ENCODE measurements around the gene TMEM117. TPM values are rescaled to one million over a fixed set of nuclear protein-coding genes. Genes with fewer than 3 reads are reported as not detected.

Gene TMEM117
- total RNA-seq, 1 donor from 2014 or later: 0.51 TPM

DNA sequence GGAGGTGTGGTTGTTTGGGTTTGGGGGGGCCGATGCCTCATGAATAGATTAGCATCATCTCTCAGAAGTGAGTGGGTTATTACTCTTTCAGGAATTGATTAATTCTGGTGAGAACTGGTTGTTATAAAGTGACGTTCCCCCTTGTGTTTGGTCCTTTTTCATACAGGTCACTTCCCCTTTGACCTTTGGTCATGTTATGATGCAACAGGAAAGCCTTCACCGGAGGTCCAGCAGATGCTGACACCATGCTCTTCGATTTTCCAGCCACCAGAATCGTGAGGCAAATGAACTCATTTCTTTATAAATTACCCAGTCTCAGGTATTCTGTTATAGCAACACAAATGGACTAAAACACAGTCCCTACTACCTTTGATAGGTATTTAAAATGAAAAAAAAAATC lies 600.9 kb downstream of the TMEM117 start:
- intact Hi-C loops (cut with micrococcal nuclease): no loop called here

Other genes with a start within 250 kb of the TMEM117 start
- 23.6 and 24.3 TPM in 2 replicates for gene PUS7L, start 77.3 kb upstream of the TMEM117 start, total RNA-seq
- gene IRAK4, start 77.1 kb upstream of the TMEM117 start, total RNA-seq: 38.4 and 40.7 TPM in 2 replicates
- gene TWF1, start 29.8 kb upstream of the TMEM117 start, total RNA-seq: 33.4 and 35.1 TPM in 2 replicates

Measured in T-helper 1 cell treated with Interleukin-12 subunit alpha and Interleukin-12 subunit beta and Interleukin-4 antibody, amounts not matched to agents 30 ng/mL and 1 ng/mL, for 36 hours (primary cell).